ENCODE data around the gene MCF2L. TPM values are rescaled to one million over a fixed set of nuclear protein-coding genes. Genes with fewer than 3 reads are reported as not detected.

The MCF2L gene
- total RNA-seq, 6 experiments from 2014 or later = 9.6 to 18.4 (median 11.7) TPM

- intact Hi-C loops (cut with DNase I) = loop anchor here in 1 of 2 donors (10.0 kb wide), 1 partner anchor 48 kb away; no protein-coding TSS in a partner anchor
- no peaks in the 10 kb centered on the region for H3K27me3 ChIP-seq
- TF ChIP-seq CTCF (IDR thresholded peaks at IDR 0.05) = no peak
- no peak for TF ChIP-seq POLR2A (IDR thresholded peaks at IDR 0.05)
- H3K4me1 ChIP-seq = no peaks in the 10 kb centered on the region
- no peak overlapping the region for H3K27ac ChIP-seq
- no peaks in the 10 kb centered on the region for H3K9me3 ChIP-seq
- peaks cover 0 to 13% (median 0%) of the 10 kb centered on the region in 4 donors for H3K36me3 ChIP-seq
- H3K4me3 ChIP-seq = no peak overlapping the region
- ATAC-seq = no peak
- DNase-seq = peak in 1 of 3 donors; percentile 17
- WGBS (ENCODE audit: insufficient coverage, low coverage, low lambda C conversion rate, missing lambda C conversion rate) = no CpG with 5 or more reads among the region's 25 CpGs
Measured at GRCh38 chr13:113092776-113093579, 124.0 kb downstream of the MCF2L start.

- Histone ChIP-seq H3K9me3 (no peaks in the 10 kb centered on the region), H3K4me1 (no peaks in the 10 kb centered on the region), H3K4me3 (no peak overlapping the region), H3K36me3 (peaks cover 0 to 7% (median 0%) of the 10 kb centered on the region in 4 donors), H3K27ac (no peak overlapping the region), H3K27me3 (no peaks in the 10 kb centered on the region)
- ATAC-seq (no peak), DNase-seq (no peak)
- TF ChIP-seq CTCF (IDR thresholded peaks at IDR 0.05) = no peak
- no peak for TF ChIP-seq POLR2A (IDR thresholded peaks at IDR 0.05)
- WGBS (ENCODE audit: insufficient coverage, low coverage, low lambda C conversion rate, missing lambda C conversion rate) = 73% methylated on average over 5 of the region's 29 CpGs
- intact Hi-C loops (cut with DNase I) = loop anchor here in 1 of 2 donors (10.0 kb wide), 1 partner anchor 49 kb away; no protein-coding TSS in a partner anchor
Measured at GRCh38 chr13:113093580-113094409, 124.8 kb downstream of the MCF2L start.

GRCh38 chr13:113094410-113094800 lies 125.4 kb downstream of the MCF2L start:
- intact Hi-C loops (cut with DNase I) = loop anchor here in 1 of 2 donors (10.0 kb wide), 1 partner anchor 50 kb away; no protein-coding TSS in a partner anchor
- peaks cover 0 to 7% (median 0%) of the 10 kb centered on the region in 4 donors for H3K36me3 ChIP-seq
- ATAC-seq = no peak
- H3K27me3 ChIP-seq = no peaks in the 10 kb centered on the region
- no peaks in the 10 kb centered on the region for H3K4me1 ChIP-seq
- TF ChIP-seq CTCF (IDR thresholded peaks at IDR 0.05) (no peak), POLR2A (IDR thresholded peaks at IDR 0.05) (no peak)
- WGBS (ENCODE audit: insufficient coverage, low coverage, low lambda C conversion rate, missing lambda C conversion rate) = no CpG with 5 or more reads among the region's 14 CpGs
- H3K4me3 ChIP-seq = no peak overlapping the region
- no peak for DNase-seq
- no peak overlapping the region for H3K27ac ChIP-seq
- no peaks in the 10 kb centered on the region for H3K9me3 ChIP-seq

GRCh38 chr13:113095146-113096051 lies 126.4 kb downstream of the MCF2L start:
- Histone ChIP-seq H3K27ac (no peak overlapping the region), H3K9me3 (no peaks in the 10 kb centered on the region), H3K4me3 (no peak overlapping the region), H3K36me3 (no peaks in the 10 kb centered on the region), H3K4me1 (no peaks in the 10 kb centered on the region), H3K27me3 (no peaks in the 10 kb centered on the region)
- TF ChIP-seq CTCF (IDR thresholded peaks at IDR 0.05) (no peak), POLR2A (IDR thresholded peaks at IDR 0.05) (no peak)
- WGBS (ENCODE audit: insufficient coverage, low coverage, low lambda C conversion rate, missing lambda C conversion rate) = 87% methylated on average over 12 of the region's 25 CpGs
- ATAC-seq (no peak), DNase-seq (peak in 1 of 3 donors; percentile 5)
- intact Hi-C loops (cut with DNase I) = loop anchor here in 1 of 2 donors (10.0 kb wide), 1 partner anchor 51 kb away; no protein-coding TSS in a partner anchor
